Activated CD8-positive, alpha-beta memory T cell treated with anti-CD3 and anti-CD28 coated beads, Interleukin-2, amount 10 ng/mL, durations not matched to agents 7 days and 5 days (primary cell): ENCODE data around the gene TJAP1. TPM values are rescaled to one million over a fixed set of nuclear protein-coding genes. Genes with fewer than 3 reads are reported as not detected.

Source experiments
- ATAC-seq: fragments of 150-1000 bp; cut with Tn5 transposase; one replicate; pipeline ENCODE4 v1.10.0; 2021; ENCODE audit warnings: moderate library complexity
- CTCF ChIA-PET: fragments of 350-600 bp; sonication (Branson Sonifier 250); formaldehyde crosslinking; loops from one replicate; lab custom pipeline; 2021; ENCODE audit warnings: antibody characterized with exemption; lab: Charles Lee
- DNase-seq: peaks from one replicate; pipeline ENCODE4 v3.0.0-alpha.2; 2020
- H3K27ac Mint-ChIP-seq: one replicate; pipeline ENCODE4 v1.8.0; 2021; ENCODE audit warnings: mild to moderate bottlenecking, mixed read lengths
- H3K27me3 Mint-ChIP-seq: one replicate; pipeline ENCODE4 v1.8.0; 2021; ENCODE audit warnings: mixed read lengths
- H3K36me3 Mint-ChIP-seq: one replicate; pipeline ENCODE4 v1.8.0; 2021; ENCODE audit warnings: mild to moderate bottlenecking, mixed read lengths
- H3K4me1 Mint-ChIP-seq: one replicate; pipeline ENCODE4 v1.8.0; 2021; ENCODE audit warnings: mixed read lengths
- H3K4me3 Mint-ChIP-seq: one replicate; pipeline ENCODE4 v1.8.0; 2021; ENCODE audit warnings: mild to moderate bottlenecking, moderate library complexity, mixed read lengths
- H3K9me3 Mint-ChIP-seq: one replicate; pipeline ENCODE4 v1.8.0; 2022; ENCODE audit warnings: low read depth, mixed read lengths
- microRNA-seq: library from miRNA; unstranded; fragments of <30 nt; microRNA quantifications from one replicate; pipeline ENCODE4 v1.2.0, GENCODE V29; 2022
- total RNA-seq, 2 experiments: library from RNA; stranded (reverse); gene quantifications; one replicate each; pipeline ENCODE4 v1.2.3, GENCODE V29; 2021

TJAP1 gene
- total RNA-seq, 2 experiments from 2014 or later, result 41.1 to 41.8 TPM

DNA sequence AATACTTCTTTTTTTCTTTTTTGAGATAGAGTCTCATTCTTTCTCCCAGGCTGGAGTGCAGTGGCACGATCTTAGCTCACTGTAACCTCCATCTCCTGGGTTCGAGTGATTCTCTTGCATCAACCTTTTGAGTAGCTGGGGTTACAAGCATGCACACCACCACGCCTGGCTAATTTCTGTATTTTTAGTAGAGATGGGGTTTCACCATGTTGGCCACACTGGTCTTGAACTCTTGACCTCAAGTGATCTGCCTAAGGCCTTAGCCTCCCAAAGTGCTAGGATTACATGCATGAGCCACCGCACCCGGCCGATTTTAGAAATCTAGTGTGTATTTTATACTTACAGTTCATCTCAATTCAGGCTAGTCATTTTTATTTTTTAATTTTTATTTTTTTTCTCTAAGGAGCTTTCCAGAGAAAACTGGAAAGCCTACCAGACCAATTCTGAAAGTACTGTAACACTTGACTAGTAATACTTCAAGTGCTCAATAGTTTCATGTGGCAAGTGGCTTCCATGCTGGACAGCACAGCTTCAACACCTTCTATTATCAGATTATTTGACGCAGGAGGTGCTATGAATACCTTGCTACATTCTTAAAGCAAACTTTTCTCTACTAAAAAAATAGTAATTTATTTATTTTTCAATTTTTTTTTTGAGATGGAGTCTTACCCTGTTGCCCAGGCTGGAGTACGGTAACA is 64.6 kb downstream of the TJAP1 start:
- H3K27ac Mint-ChIP-seq, result peak overlapping the region; percentile 14
- ATAC-seq, result no peak
- CTCF ChIA-PET, result no interaction called here

GRCh38 chr6:43544461-43544860 is 67.1 kb downstream of the TJAP1 start:
- ATAC-seq, result no peak
- Mint-ChIP-seq H3K27me3 (no peaks in the 10 kb centered on the region), H3K27ac (no peak overlapping the region), H3K9me3 (no peaks in the 10 kb centered on the region), H3K4me1 (peaks cover 7% of the 10 kb centered on the region), H3K36me3 (peaks cover 61% of the 10 kb centered on the region), H3K4me3 (no peak overlapping the region)
- no peak for DNase-seq
- CTCF ChIA-PET, result interaction anchor here (1.6 kb wide), 1 partner anchor 31 kb away, joined by 5 read pairs; the partner anchor contains the start of genes POLH and XPO5

More for the DNA sequence above, 64.6 kb downstream of the TJAP1 start:
- H3K9me3 Mint-ChIP-seq, result no peaks in the 10 kb centered on the region
- no peaks in the 10 kb centered on the region for H3K27me3 Mint-ChIP-seq
- DNase-seq, result no peak
- peaks cover 7% of the 10 kb centered on the region for H3K4me1 Mint-ChIP-seq
- no peak overlapping the region for H3K4me3 Mint-ChIP-seq
- peaks cover 65% of the 10 kb centered on the region for H3K36me3 Mint-ChIP-seq

DNA sequence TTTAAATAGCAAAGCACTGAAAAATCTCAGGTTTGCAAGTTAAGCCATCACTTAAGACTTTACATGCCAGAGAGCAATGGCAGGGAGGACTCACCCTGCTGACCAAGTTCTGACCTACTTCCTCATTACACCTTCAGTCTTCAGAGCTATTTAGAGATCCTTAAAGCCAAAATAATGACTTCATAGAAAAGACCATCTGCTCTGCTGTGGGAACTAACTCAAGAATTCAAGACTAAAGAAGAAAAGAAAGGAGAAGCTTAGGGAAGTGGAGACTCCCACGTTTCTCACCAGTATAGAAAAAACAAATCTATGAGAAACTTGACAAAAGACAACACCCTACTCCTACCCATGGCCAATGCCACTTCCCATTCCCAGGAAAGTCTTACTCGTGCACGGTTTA is 69.9 kb downstream of the TJAP1 start:
- Mint-ChIP-seq H3K4me3 (no peak overlapping the region), H3K27me3 (no peaks in the 10 kb centered on the region), H3K4me1 (peaks cover 7% of the 10 kb centered on the region), H3K9me3 (no peaks in the 10 kb centered on the region), H3K27ac (no peak overlapping the region), H3K36me3 (peaks cover 62% of the 10 kb centered on the region)
- no peak for DNase-seq
- CTCF ChIA-PET, result interaction anchor here (0.9 kb wide), 1 partner anchor 15 kb away, joined by 3 read pairs; no protein-coding TSS in a partner anchor
- no peak for ATAC-seq

Small RNA genes lying within 50 kb of the gene (microRNA-seq; reads per million reads assigned to microRNA genes)
- gene MIR6780B, result not detected

Other genes starting within 250 kb of the TJAP1 start
- gene DNPH1, start 248.1 kb upstream of the TJAP1 start, total RNA-seq, result 10 to 100 TPM; 54.0 to 60.0 TPM
- gene TTBK1, start 234.1 kb upstream of the TJAP1 start, total RNA-seq, result under 1 TPM; 0.20 to 0.80 TPM
- not detected for gene SLC22A7, start 179.3 kb upstream of the TJAP1 start, total RNA-seq
- under 1 TPM; 0.50 to 0.66 TPM for gene CRIP3, start 168.7 kb upstream of the TJAP1 start, total RNA-seq
- 10 to 100 TPM in 1 of 2 experiments, 1 to 10 TPM in 1; 9.7 to 12.8 TPM for gene ZNF318, start 107.9 kb upstream of the TJAP1 start, total RNA-seq
- gene ABCC10, start 50.0 kb upstream of the TJAP1 start, total RNA-seq, result 10 to 100 TPM; 52.0 to 59.6 TPM
- not detected for gene DLK2, start 22.0 kb upstream of the TJAP1 start, total RNA-seq
- under 1 TPM in 1 of 2 experiments, not detected in 1; 0.09 TPM for gene LRRC73, start 32.8 kb downstream of the TJAP1 start, total RNA-seq
- gene YIPF3, start 39.4 kb downstream of the TJAP1 start, total RNA-seq, result 10 to 100 TPM; 50.9 to 56.3 TPM
- 10 to 100 TPM; 30.8 to 48.2 TPM for gene POLR1C, start 39.5 kb downstream of the TJAP1 start, total RNA-seq
- 100 to 1,000 TPM in 1 of 2 experiments, 10 to 100 TPM in 1; 83.2 to 105 TPM for gene XPO5, start 98.5 kb downstream of the TJAP1 start, total RNA-seq
- gene POLH, start 98.6 kb downstream of the TJAP1 start, total RNA-seq, result 10 to 100 TPM; 65.4 to 91.4 TPM
- 100 to 1,000 TPM; 117 to 130 TPM for gene GTPBP2, start 151.7 kb downstream of the TJAP1 start, total RNA-seq
- 10 to 100 TPM; 37.9 to 41.1 TPM for gene MAD2L1BP, start 158.3 kb downstream of the TJAP1 start, total RNA-seq
- gene RSPH9, start 167.5 kb downstream of the TJAP1 start, total RNA-seq, result not detected
- 10 to 100 TPM; 41.0 to 47.4 TPM for gene MRPS18A, start 210.2 kb downstream of the TJAP1 start, total RNA-seq